ENCODE data around the gene PHACTR3.

DNA sequence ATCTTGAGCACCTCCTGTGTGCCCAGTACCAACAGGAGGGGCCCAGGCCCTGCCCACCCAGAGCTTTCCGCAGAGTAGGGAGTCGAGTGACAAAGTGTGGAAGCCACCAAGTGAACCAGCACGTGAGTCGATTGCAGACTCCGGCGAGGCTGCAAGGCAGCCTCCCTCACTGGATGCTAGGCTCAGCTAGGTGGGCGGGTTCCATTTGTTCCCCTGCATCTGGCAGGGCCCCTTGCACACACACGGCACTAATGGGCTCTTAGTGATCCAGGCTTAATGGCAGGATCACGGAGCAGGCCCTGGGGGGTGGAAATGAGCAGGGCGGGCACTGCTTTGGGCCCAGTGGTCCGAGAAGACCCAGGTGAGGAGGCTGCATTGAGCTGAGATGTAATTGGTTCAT is 140.4 kb downstream of the PHACTR3 start:
- TF ChIP-seq EP300 (IDR thresholded peaks at IDR 0.05) = no peak
- no peak for TF ChIP-seq POLR2A (IDR thresholded peaks at IDR 0.05)
- TF ChIP-seq, protein P1, sequence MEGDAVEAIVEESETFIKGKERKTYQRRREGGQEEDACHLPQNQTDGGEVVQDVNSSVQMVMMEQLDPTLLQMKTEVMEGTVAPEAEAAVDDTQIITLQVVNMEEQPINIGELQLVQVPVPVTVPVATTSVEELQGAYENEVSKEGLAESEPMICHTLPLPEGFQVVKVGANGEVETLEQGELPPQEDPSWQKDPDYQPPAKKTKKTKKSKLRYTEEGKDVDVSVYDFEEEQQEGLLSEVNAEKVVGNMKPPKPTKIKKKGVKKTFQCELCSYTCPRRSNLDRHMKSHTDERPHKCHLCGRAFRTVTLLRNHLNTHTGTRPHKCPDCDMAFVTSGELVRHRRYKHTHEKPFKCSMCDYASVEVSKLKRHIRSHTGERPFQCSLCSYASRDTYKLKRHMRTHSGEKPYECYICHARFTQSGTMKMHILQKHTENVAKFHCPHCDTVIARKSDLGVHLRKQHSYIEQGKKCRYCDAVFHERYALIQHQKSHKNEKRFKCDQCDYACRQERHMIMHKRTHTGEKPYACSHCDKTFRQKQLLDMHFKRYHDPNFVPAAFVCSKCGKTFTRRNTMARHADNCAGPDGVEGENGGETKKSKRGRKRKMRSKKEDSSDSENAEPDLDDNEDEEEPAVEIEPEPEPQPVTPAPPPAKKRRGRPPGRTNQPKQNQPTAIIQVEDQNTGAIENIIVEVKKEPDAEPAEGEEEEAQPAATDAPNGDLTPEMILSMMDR (IDR thresholded peaks at IDR 0.05) = no peak
- TF ChIP-seq POLR2AphosphoS5 (IDR thresholded peaks at IDR 0.05) = no peak

All from suprapubic skin (tissue), 4 donors.